GM06990 (cell line): ENCODE results near the gene APP.

Experiments
- DNase-seq: peaks from one replicate; pipeline ENCODE4 v3.0.0-alpha.2; 2011; ENCODE audit not compliant: insufficient read length; ENCODE audit errors: extremely low read depth
- H3K27me3 ChIP-seq: replicated peaks from 2 replicates; pipeline ENCODE4 v1.6.0; 2011; ENCODE audit warnings: low read length; ENCODE audit not compliant: control insufficient read depth, insufficient read depth
- H3K36me3 ChIP-seq: 2 replicates; pipeline ENCODE4 v1.5.1; 2011; ENCODE audit warnings: low read length; ENCODE audit not compliant: control insufficient read depth, insufficient read depth
- H3K4me3 ChIP-seq: replicated peaks from 2 replicates; pipeline ENCODE4 v1.5.1; 2011; ENCODE audit warnings: low read depth, mild to moderate bottlenecking, control low read depth, low read length
- TF ChIP-seq, protein P1 (sequence below): IDR thresholded peaks from 2 replicates; pipeline ENCODE4 v1.5.1; 2011; ENCODE audit warnings: low read length, control low read depth, mild to moderate bottlenecking, inconsistent platforms; ENCODE audit not compliant: insufficient read depth, poor library complexity, severe bottlenecking

Gene APP

GRCh38 chr21:26050857-26051256 lies 119.7 kb downstream of the APP start:
- no peak for DNase-seq
- Histone ChIP-seq H3K36me3 (no peaks in the 10 kb centered on the region), H3K27me3 (no peaks in the 10 kb centered on the region), H3K4me3 (no peak overlapping the region)
- TF ChIP-seq, protein P1, sequence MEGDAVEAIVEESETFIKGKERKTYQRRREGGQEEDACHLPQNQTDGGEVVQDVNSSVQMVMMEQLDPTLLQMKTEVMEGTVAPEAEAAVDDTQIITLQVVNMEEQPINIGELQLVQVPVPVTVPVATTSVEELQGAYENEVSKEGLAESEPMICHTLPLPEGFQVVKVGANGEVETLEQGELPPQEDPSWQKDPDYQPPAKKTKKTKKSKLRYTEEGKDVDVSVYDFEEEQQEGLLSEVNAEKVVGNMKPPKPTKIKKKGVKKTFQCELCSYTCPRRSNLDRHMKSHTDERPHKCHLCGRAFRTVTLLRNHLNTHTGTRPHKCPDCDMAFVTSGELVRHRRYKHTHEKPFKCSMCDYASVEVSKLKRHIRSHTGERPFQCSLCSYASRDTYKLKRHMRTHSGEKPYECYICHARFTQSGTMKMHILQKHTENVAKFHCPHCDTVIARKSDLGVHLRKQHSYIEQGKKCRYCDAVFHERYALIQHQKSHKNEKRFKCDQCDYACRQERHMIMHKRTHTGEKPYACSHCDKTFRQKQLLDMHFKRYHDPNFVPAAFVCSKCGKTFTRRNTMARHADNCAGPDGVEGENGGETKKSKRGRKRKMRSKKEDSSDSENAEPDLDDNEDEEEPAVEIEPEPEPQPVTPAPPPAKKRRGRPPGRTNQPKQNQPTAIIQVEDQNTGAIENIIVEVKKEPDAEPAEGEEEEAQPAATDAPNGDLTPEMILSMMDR, result no peak

GRCh38 chr21:26049803-26050202 lies 120.8 kb downstream of the APP start:
- DNase-seq, result no peak
- TF ChIP-seq, protein P1, result no peak
- no peaks in the 10 kb centered on the region for H3K36me3 ChIP-seq
- no peaks in the 10 kb centered on the region for H3K27me3 ChIP-seq
- H3K4me3 ChIP-seq, result no peak overlapping the region

DNA sequence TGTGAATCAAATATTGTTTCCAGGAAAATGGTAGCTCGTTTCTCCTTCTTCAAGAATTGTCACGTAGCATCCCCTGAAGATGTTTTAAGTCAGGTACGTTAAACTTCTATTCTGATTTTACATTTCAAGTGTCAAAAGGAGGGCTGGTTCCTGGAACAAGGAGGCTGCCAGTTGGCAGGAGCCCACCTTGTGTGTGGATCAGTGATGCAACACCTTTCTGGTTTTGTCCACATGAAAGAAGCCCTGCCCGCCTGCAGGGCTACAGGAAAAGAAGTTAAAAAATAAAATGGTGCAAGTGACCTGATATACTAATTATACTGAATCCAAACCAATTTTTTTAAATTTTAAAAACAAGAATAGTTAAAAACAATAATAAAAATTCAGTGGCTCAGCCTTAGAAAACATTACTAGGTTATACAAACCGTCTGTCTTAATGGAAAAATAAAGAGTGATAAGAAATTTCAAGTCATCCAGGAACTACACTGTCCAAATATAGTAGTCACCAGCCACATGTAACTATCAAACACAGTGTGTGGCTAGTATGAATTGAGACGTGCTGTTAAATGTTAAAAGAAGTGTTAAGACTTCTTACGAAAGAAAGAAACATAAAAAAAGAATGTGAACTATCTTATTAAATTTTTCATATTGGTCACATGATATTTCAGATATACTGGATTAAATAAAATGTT lies 123.1 kb downstream of the APP start:
- TF ChIP-seq, protein P1, result no peak
- DNase-seq, result no peak
- no peaks in the 10 kb centered on the region for H3K36me3 ChIP-seq
- no peaks in the 10 kb centered on the region for H3K27me3 ChIP-seq
- H3K4me3 ChIP-seq, result no peak overlapping the region

DNA sequence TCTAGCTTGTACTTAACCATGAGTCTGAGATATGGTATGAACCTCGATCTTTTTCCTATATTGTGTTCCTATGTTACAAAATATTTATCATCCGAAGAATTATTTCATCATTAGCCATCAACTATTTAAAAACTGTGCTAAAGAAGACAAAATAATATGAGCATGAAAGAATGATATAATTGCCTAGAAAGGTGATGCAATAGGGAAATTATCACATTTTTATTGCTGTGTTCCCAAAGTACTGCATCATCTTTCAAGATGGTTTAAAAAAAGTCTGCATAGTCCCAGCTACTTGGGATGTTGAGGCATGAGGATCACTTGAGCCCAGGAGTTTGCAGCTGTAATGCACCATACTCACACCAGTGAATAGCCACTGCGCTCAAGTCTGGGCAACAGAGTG lies 126.7 kb downstream of the APP start:
- Histone ChIP-seq H3K27me3 (no peaks in the 10 kb centered on the region), H3K36me3 (no peaks in the 10 kb centered on the region)
- TF ChIP-seq, protein P1, result no peak

DNA sequence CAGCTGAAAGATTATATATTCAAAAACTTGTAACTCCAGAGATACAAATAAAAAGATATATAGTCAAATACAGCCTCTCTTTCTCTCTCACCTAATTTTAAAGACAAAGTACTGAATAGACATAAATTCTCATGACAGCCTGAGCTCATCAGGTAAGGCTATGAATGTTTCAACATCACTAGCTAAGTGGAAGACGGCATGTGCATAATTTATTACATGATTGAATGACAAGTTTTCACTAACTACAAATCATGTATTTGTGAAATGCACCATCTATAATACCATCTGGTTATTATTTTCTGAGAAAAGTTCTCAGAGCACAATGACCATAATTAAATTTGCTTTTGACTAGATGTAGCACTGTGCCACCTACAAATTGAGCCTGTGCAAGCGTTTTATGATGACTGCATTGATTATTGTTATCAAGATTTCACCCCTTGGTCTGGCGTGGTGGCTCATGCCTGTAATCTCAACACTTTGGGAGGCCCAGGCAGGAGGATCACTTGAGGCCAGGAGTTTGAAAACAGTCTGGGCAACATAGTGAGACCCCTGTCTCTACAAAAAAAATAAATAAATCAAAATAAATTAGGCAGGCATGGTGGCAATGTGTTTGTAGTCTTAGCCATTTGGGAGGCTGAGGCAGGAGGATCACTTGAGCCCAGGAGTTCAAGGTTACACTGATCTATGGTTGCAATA lies 128.2 kb downstream of the APP start:
- H3K36me3 ChIP-seq, result no peaks in the 10 kb centered on the region
- H3K27me3 ChIP-seq, result no peaks in the 10 kb centered on the region
- no peak for DNase-seq
- TF ChIP-seq, protein P1, result no peak
- H3K4me3 ChIP-seq, result no peak overlapping the region

More for the DNA sequence above, 126.7 kb downstream of the APP start:
- DNase-seq, result no peak
- no peak overlapping the region for H3K4me3 ChIP-seq
